HT-29 (cell line): ENCODE measurements around the gene ALDH18A1. TPM values are rescaled to one million over a fixed set of nuclear protein-coding genes. Genes with fewer than 3 reads are reported as not detected.

Experiments
- DNase-seq: peaks from one replicate; pipeline ENCODE4 v3.0.0-alpha.2; 2015; ENCODE audit warnings: low spot score
- total RNA-seq: library from RNA; depleted of rRNA; stranded (reverse); fragments of >200 nt; shearing (Covaris generic); gene quantifications from 2 replicates; pipeline ENCODE4 v1.2.3, GENCODE V29; 2014

ALDH18A1 gene
- total RNA-seq, 1 experiment from 2014 or later = 108 TPM

DNA sequence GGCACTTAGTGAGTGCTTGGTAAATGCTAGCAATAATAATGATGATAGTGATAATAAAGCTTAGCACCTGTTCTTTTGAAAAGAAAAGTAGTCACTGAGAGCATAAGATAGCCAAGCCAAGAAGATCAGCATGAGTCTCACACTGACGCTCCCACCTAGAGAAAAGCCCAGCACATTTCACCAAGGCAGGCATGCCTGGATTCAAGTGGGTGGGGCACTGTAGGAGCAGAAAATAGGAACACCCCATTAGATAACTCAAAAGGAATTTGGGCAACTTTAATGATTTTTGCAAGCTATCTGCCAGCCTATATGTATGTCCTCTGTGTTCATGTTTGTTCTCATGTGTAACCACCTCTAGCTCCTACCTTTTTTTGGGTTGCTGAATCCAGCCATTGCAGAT lies 77.2 kb downstream of the ALDH18A1 start:
- no peak for DNase-seq

DNA sequence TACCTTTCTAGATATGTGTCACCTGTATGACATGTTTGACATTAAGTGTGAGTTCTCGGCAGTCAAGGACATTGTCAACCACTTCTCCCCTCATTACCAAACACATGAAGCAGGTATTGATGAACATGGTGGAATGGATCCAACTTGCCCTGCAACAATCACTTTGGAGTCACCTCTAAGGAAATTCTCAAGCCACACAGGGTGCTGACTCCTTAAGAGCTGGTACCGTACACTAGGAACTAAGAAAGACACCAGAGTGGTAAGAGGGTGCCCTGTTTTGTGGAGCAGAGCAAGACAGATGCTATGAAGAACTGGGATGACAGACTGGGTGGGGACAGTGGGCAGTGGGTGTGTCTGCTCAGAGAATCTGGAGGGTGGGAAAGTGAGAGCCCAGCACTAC lies 77.9 kb downstream of the ALDH18A1 start:
- no peak for DNase-seq

DNA sequence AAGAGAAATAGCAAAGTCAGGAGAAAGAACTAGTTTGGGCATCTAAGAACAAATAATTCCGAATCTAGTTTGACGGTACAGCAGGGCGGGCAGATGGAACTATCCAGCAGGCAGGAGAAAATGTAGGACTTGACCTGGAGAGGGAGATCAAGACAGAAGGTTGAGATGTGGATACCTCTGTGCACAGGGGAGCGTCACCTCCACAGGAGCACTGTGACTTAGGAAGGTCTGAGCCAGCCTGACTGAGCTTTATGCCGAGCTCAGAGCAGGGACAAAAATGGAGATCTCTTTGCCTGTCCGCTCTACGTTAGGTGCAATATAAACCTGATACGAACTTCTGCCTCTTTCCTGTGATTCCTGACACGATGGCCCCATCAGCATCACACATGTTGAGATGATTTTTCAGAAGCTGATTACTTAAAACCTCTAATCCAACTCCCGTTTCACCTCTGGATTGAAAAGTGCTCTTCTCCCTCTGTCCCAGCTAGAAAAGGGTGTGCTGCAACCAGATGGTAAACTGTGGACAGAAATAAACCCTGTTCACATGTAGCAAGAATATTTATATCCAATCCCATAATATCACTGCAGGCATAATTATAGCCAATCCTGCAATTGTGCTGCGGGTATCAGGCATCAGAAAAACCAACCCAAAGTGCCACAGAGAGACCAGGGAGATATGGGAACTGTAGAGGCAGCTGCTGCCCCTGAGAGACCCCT lies 81.7 kb downstream of the ALDH18A1 start:
- DNase-seq = no peak

DNA sequence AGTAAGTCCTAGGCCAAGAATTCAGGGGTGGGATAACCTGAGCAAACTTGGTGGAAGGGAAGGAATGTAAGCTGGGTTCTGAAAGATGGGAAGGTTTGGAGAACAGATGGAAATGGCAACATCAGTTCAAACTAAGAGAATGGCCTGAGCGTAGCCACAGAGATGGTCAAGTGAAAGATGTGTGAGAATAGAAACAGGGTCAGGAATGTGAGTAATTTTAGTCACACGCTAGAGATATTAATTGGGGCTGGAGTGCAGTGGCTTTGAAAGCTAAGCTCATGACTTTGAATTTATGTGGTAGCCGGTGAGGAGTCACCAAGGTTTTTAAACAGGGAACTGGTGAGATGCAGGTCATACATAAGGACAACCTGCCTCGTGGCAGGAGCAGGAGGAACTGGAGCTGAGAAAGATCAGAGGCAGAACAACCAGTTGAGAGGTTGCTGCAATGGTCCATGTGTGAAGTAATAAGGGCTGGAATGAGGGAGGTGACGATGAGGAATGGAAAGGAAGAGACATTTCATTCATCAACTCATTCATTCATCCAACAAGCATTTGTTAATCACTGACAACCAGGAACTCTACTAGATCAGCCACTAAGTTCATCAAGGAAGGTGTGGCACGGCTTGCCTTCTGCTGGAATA lies 82.4 kb downstream of the ALDH18A1 start:
- DNase-seq = no peak

DNA sequence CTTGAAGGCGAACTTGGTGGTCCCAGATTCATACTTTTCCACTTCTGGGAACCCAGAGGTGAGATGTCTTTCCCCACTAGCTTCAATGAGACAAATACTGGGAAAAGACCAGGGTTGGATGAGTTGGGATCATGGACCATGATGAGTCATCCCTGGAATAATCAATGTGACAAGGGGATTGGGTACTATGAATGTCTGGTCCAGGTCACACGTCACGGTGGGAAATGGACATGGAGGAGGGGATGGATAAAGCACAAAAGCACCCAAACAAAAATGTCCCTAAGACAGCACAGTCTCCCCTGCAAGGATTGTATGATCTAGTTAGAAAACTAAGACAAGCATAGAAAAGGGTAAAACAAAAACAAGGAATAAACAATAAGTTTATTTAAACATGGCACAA lies 83.0 kb downstream of the ALDH18A1 start:
- no peak for DNase-seq

DNA sequence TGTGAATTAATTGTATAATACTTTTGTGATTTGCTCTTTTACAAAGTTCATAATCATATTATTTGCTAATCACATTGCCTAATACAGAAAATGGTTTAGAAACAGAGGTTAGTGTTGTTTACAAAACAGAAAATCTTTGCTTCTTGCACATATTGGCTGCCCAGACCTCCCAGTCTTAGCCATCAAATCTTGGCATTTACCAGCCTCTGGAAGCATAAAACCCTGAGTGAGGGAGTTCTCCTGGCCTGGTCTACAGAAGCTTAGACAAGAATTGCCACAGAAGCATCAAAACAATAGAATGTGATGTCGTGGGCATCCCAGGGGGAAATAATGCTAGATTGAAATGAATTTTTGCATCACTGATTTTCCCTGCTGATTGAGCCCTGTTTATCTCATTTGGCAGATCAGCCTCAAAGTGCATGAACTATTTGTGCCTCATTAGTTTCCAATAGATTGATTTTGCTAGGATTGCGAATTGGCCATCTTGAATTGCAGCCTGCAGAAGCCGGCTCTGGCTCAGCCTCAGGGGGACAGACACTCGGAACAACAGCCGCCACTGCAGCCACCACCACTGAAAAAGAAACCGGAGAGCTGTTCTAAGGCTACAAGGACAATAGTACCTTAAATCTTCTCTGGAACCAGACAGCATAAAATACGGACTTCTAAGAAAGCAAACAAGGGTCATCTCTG lies 84.2 kb downstream of the ALDH18A1 start:
- DNase-seq = no peak

DNA sequence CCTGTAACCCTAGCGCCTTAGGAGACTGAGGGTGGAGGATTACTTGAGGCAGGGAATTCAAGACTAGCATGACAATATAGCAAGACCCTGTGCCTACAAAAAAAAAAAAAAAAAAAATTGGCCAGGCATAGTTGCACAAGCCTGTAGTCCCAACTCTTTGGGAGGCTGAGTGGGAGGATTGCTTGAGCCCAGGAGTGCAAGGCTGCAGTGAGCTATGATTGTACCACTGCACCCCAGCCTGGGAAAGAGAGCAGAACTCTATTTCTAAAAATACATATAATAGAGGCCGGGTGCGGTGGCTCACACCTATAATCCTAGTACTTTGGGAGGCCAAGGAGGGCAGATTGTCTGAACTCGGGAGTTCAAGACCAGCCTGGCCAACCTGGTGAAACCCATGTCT lies 85.1 kb downstream of the ALDH18A1 start:
- DNase-seq = no peak

DNA sequence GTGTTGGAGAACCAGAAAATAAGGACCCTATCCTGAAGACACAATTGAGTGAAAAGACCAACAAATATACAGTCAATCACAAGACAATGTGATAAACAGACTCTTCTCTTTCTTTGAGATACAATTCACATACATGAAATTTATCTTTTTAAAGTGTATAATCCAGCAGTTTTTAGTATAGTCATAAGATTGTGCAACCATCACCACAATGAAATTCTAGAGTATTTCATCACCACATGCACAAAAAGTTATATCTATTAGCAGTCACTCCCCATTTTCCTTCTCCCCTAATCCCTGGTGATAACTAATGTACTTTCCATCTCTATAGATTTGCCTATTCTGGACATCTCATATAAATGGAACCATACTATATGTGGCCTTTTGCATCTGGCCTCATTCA lies 87.1 kb downstream of the ALDH18A1 start:
- DNase-seq = no peak

DNA sequence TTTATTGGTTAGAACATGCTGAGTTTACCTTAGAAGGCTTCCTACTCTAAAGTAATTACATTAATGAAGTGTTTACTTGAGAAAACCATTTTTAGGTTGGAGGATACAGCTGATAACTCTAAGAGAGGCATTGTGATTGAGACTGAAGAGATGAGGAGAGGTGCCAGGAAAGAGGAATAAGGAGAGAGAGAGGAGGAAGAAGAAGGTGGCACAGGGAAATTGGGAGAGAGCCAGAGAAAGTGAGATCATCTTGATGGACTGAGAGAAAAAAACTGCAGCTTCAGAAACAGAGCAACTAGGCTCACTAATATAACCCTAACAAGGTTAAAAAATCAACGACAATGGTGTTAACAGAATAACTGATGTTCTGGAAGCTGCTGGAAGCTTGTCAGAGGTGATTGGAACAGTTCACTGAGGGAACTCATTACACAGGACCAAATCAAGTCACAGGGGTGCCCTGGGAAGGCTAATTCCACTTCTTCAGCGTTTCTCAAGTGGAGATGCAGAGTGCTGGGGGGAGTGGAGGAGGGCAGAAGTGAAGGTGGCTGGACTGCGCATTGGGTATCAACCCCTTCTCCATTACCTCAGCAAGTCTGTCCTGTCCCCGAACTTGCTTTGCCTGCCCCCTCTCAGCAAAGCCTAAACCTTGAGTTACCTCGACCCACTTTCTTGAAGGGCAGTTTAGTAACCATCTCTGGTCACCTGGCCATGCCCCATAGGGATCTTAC lies 88.4 kb downstream of the ALDH18A1 start:
- no peak for DNase-seq

DNA sequence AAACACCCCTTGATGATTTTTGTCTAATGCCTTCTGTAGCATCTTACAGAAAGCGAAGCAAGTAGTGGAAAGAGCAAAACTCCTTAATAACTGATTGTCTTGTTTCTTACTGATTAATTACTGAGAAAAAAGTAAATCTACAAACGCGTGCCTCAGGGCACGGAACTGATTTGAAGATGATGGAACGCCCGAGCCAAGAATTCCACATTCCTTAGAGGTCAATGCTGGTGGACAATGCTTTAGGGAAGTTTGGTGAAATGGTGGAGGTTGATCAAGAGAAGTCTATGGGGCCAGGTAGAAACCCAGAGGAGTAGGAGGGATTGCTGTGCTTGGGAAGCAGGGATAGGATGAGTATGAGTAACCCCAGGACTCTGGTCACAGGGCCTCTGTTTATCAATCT lies 90.4 kb downstream of the ALDH18A1 start:
- no peak for DNase-seq

DNA sequence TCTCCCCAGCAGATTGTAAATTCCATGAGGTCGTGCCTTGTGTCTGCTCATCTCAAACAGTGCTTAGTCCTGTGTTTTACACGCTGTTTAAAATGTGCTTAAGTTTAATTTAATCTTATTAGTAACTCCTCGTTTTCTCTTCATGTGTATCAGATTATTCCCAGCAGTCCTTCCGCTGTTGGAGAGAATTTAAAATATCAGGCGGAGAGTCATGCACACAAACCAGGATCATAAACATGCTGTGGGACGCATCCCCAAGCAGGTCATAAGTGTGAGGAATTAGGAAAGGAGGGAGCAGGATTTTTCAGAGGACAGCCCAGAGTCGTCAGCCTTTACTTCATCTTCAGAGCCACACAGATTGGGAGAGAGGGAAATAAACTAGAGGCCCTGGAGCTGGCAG lies 91.2 kb downstream of the ALDH18A1 start:
- DNase-seq = no peak

DNA sequence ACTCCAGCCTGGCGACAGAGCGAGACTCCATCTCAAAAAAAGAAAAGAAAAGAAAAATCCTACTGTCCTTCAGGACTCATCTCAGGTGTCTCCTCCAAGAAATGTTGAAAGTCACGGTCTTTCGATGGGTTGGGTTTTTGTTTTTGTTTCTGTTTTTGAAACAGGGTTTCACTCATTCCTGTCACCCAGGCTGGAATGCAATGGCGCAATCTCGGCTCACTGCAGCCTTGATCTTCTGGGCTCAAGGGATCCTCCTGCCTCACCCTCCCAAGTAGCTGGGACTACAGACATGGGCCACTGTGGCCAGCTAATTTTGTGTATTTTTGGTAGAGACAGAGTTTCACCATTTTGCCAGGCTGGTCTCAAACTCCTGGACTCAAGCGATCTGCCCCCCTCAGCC lies 92.2 kb downstream of the ALDH18A1 start:
- DNase-seq = no peak

DNA sequence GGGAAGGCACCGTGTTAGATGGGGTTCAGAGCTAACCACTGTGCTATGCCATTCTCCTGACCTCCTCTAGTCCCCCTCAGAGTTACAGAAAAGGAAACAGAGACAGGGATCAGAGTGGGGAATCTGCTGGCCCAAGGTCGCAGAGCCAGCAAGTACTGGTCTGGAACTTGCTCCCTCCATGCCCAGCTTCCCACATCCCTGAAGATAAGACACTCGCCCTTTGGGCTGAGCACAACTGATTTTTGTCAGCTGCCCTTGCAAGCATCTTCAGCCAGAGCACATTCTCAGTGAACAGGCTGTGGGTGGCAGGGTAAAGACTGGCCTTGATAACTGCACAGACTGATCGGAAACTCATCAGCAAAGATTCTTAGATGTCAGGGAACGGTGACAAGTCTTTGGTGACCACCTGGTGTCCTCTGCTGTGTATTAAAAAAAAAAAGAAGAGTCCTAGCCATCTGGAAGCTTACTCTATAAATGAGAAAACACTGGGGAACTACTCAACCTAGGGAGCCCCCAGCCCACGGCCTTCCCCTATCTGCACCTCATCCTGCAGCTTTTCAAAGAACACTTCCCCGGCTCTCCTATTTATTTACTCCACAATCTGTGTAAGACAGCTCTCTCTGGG lies 94.1 kb downstream of the ALDH18A1 start:
- no peak for DNase-seq

DNA sequence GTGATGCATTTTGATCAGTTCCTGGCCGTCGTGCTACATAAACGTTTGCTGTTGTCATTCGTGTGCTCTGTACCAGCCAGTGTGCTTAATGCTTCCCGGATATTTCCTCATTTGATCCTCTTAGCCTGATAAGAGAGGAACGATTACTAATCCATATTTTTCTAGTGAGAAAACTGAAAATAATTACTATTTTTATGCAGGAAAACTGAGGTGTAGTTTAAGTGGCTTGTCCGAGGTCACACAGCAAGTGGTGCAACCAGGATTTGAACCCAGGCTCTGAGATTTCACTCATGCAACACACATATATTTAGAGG lies 94.7 kb downstream of the ALDH18A1 start:
- DNase-seq = no peak

DNA sequence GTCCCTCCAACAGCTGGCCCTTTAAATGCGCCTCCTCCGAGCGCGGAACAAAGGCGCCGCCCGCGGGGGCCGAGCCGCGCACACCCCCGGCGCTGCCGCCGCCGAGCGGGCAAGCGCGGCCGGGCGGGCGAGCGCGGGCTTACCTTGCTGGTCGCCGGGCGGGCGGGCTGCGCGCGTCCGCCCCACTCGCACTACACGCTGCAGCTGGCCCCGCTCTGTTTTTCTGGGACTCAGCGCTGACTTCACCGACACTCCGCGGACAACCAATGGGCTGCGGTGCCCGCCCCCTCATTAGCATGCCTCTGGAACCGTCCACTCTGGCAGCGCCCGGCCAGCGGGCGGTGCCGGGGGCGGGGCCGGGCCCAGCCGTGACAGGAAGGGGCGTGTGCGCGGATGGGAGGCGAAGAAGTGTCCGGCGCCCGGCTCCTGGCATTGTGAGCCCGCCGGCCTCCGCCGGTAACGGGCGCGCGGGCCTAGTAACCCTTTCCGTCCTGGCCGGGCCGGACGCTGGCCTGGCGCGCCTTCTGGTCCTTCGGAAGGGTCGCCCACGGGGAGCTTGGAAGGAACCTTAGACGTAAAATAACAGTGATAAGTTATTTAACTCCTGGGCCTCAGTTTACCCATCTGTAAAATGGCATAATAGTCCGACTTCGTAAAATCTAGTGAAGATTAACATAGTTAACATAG lies 95.2 kb downstream of the ALDH18A1 start, which contains the start of gene SORBS1:
SORBS1 (minus strand) TSS at position 195 of the 687 bp plus-strand sequence. CDS start 120,236 bp downstream, outside the sequence.
- DNase-seq = peak; percentile 95

DNA sequence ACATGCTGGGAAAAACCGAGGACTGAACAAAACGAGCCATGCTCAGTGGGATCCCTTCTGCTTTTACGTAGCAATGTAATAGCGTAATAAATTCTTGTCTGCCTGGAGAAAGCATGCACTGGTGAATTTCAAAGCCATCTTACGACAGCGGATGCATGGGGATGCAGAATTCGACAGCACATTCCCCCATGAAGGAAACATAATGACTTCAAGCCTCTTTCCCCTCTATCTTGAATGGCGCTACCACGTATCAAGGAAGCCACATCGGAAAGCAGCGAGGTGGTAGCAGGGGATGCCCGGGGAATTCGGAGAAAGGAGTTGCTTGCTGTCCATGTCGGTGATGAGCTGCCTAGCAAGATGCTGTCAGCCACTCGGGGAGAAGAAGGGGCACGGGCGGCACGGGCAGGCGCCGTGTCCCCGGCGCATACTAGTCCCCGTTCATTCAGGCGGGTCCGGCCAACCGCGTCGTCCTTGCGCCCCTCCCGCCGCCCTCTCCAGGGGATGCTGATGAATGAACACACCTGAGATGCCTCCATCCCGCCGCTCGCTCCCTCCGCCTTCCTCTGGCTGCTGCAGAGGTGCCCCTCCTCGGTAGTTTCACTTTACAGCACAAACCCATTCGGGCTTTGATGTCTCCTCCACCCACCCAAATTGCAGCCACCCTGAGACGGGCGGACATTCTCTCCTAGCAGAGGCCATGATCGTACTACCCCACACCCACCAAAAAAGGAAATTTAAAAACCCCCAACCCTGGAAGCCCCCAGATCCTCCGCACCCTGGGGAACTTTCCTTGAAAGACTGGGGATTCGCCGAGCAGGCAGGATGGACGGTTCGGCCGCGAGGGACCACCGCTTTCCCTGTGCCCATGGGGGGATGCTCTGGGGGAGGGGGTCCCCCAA lies 96.0 kb downstream of the ALDH18A1 start:
- peak; percentile 29 for DNase-seq

DNA sequence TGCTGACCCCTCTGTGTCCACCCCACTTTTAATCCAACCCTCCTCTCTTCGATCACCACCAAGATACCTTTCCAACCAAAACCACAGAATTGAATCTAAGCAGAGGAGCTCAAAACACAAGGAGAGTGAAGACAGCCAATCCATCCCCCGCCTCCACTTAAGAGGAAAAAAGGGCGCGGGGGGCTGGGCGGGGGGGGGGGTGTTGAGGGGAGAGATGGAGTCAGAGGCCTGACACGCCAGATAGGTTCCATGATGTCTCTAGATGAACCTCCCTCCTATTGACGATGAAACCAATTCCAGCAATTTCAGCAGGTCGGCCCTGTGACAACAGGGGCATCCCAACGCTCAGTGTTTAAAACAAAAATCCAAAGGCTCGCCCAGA lies 96.6 kb downstream of the ALDH18A1 start:
- no peak for DNase-seq

DNA sequence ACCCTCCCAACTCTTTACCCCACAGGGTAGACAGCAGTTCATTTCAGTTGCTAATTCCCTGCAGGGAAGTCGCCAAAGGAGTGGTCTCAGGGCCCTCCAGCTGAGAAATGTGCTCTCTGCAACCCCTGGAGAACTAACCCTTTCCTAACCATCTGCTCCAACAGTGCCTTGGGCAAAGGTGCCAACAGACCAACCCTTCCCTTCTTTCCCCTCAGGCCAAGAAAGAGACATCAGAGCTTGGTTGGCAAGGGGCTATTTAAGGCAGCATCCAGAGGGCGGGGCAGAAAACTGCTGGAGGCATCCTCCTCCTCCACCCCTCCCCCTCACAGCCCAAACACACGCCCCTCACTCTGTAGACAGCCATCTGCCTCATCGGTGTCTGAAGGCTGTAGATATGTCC lies 97.0 kb downstream of the ALDH18A1 start:
- DNase-seq = no peak

DNA sequence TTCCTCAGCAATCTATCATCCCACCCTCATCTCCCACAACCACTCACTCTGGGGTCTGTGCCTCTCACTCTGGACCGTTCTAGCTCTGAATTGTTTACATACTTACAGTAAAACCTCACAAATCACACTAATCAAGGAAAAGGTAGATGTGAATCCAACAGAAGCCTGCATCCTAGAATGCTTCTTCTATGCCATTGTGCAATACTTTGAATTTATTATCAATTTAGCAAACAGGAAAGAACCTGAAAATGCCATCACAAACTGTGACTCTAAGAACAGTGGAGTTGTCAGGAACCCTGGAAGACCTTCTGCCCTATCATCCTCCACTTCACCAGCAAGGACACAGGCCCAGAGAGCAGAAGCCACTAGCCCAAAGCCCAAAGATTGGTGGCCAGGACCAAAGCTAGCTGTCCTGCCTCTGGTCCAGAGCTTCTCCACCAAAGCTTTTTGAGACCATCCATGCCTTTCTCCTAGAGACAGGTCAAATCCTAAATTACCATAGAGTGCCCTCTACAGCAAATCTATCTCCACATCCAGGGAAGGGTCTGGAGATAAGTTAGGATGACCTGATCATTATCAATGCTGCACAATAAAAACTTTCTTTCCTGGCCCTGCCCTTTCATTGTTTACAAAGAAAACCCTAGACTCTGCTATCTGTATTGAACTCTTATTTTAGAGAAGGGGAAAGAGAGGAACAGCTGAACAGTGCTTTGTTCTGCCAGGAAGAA lies 97.8 kb downstream of the ALDH18A1 start:
- DNase-seq = no peak
